ENCODE measurements around the gene BCL2L15. TPM values are rescaled to one million over a fixed set of nuclear protein-coding genes. Genes with fewer than 3 reads are reported as not detected.
A peak's percentile ranks its signal among the peaks of the same experiment; 100 is the strongest.

The BCL2L15 gene
- total RNA-seq, 1 donor = 1.6 TPM

- Histone ChIP-seq H3K27me3 (ENCODE audit: insufficient read depth, low read length) (no peaks in the 10 kb centered on the region), H3K4me3 (ENCODE audit: low read length) (no peak overlapping the region), H3K4me1 (ENCODE audit: insufficient read depth, low read length) (no peaks in the 10 kb centered on the region), H3K9me3 (ENCODE audit: low read depth, low read length) (no peaks in the 10 kb centered on the region)
Measured at GRCh38 chr1:113917400-113918082, 30.2 kb upstream of the BCL2L15 start.

GRCh38 chr1:113916974-113917373, 29.6 kb upstream of the BCL2L15 start:
- no peaks in the 10 kb centered on the region for H3K9me3 ChIP-seq (ENCODE audit: low read depth, low read length)
- H3K27me3 ChIP-seq (ENCODE audit: insufficient read depth, low read length) = no peaks in the 10 kb centered on the region
- no peaks in the 10 kb centered on the region for H3K4me1 ChIP-seq (ENCODE audit: insufficient read depth, low read length)
- no peak overlapping the region for H3K4me3 ChIP-seq (ENCODE audit: low read length)

GRCh38 chr1:113913887-113914664, 26.7 kb upstream of the BCL2L15 start:
- Histone ChIP-seq H3K27me3 (ENCODE audit: insufficient read depth, low read length) (no peaks in the 10 kb centered on the region), H3K4me1 (ENCODE audit: insufficient read depth, low read length) (no peaks in the 10 kb centered on the region), H3K4me3 (ENCODE audit: low read length) (no peak overlapping the region), H3K9me3 (ENCODE audit: low read depth, low read length) (no peaks in the 10 kb centered on the region)

- H3K4me3 ChIP-seq (ENCODE audit: low read length) = no peak overlapping the region
- no peaks in the 10 kb centered on the region for H3K4me1 ChIP-seq (ENCODE audit: insufficient read depth, low read length)
- H3K9me3 ChIP-seq (ENCODE audit: low read depth, low read length) = no peaks in the 10 kb centered on the region
- no peaks in the 10 kb centered on the region for H3K27me3 ChIP-seq (ENCODE audit: insufficient read depth, low read length)
Measured at GRCh38 chr1:113913312-113913668, 25.9 kb upstream of the BCL2L15 start.

GRCh38 chr1:113912594-113913311, 25.4 kb upstream of the BCL2L15 start:
- no peaks in the 10 kb centered on the region for H3K9me3 ChIP-seq (ENCODE audit: low read depth, low read length)
- no peaks in the 10 kb centered on the region for H3K4me1 ChIP-seq (ENCODE audit: insufficient read depth, low read length)
- no peaks in the 10 kb centered on the region for H3K27me3 ChIP-seq (ENCODE audit: insufficient read depth, low read length)
- H3K4me3 ChIP-seq (ENCODE audit: low read length) = no peak overlapping the region

GRCh38 chr1:113905435-113905861, 18.1 kb upstream of the BCL2L15 start:
- H3K4me3 ChIP-seq (ENCODE audit: low read length) = peak overlapping the region; percentile 66
- no peaks in the 10 kb centered on the region for H3K27me3 ChIP-seq (ENCODE audit: insufficient read depth, low read length)
- peaks cover 51% of the 10 kb centered on the region for H3K4me1 ChIP-seq (ENCODE audit: insufficient read depth, low read length)
- no peaks in the 10 kb centered on the region for H3K9me3 ChIP-seq (ENCODE audit: low read depth, low read length)

- peaks cover 51% of the 10 kb centered on the region for H3K4me1 ChIP-seq (ENCODE audit: insufficient read depth, low read length)
- no peaks in the 10 kb centered on the region for H3K9me3 ChIP-seq (ENCODE audit: low read depth, low read length)
Measured at GRCh38 chr1:113904674-113905434, 17.5 kb upstream of the BCL2L15 start, which contains the start of the genes AP4B1 and DCLRE1B. Gene AP4B1 (minus strand): TSS chr1:113904799. CDS start chr1:113904717, 82 bp downstream. Gene DCLRE1B (plus strand): TSS chr1:113905326. CDS start chr1:113905587, 261 bp downstream.

GRCh38 chr1:113904293-113904673, 16.9 kb upstream of the BCL2L15 start:
- H3K27me3 ChIP-seq (ENCODE audit: insufficient read depth, low read length) = no peaks in the 10 kb centered on the region
- no peaks in the 10 kb centered on the region for H3K9me3 ChIP-seq (ENCODE audit: low read depth, low read length)
- H3K4me1 ChIP-seq (ENCODE audit: insufficient read depth, low read length) = peaks cover 51% of the 10 kb centered on the region
- H3K4me3 ChIP-seq (ENCODE audit: low read length) = peak overlapping the region; percentile 66

More at GRCh38 chr1:113904674-113905434, 17.5 kb upstream of the BCL2L15 start, which contains the start of the genes AP4B1 and DCLRE1B:
- Histone ChIP-seq H3K27me3 (ENCODE audit: insufficient read depth, low read length) (no peaks in the 10 kb centered on the region), H3K4me3 (ENCODE audit: low read length) (peak within 1 kb of the TSS; percentile 66)

GRCh38 chr1:113903501-113904292, 16.3 kb upstream of the BCL2L15 start:
- Histone ChIP-seq H3K4me1 (ENCODE audit: insufficient read depth, low read length) (peaks cover 52% of the 10 kb centered on the region), H3K4me3 (ENCODE audit: low read length) (peak overlapping the region; percentile 66), H3K9me3 (ENCODE audit: low read depth, low read length) (no peaks in the 10 kb centered on the region)

GRCh38 chr1:113901191-113901590, 13.8 kb upstream of the BCL2L15 start:
- Histone ChIP-seq H3K27me3 (ENCODE audit: insufficient read depth, low read length) (no peaks in the 10 kb centered on the region), H3K9me3 (ENCODE audit: low read depth, low read length) (no peaks in the 10 kb centered on the region), H3K4me1 (ENCODE audit: insufficient read depth, low read length) (peaks cover 50% of the 10 kb centered on the region), H3K4me3 (ENCODE audit: low read length) (no peak overlapping the region)

More at GRCh38 chr1:113903501-113904292, 16.3 kb upstream of the BCL2L15 start:
- H3K27me3 ChIP-seq (ENCODE audit: insufficient read depth, low read length) = no peaks in the 10 kb centered on the region

- H3K4me1 ChIP-seq (ENCODE audit: insufficient read depth, low read length) = peaks cover 38% of the 10 kb centered on the region
- no peaks in the 10 kb centered on the region for H3K9me3 ChIP-seq (ENCODE audit: low read depth, low read length)
- no peaks in the 10 kb centered on the region for H3K27me3 ChIP-seq (ENCODE audit: insufficient read depth, low read length)
- H3K4me3 ChIP-seq (ENCODE audit: low read length) = no peak overlapping the region
Measured at GRCh38 chr1:113899111-113899510, 11.7 kb upstream of the BCL2L15 start.

- Histone ChIP-seq H3K9me3 (ENCODE audit: low read depth, low read length) (no peaks in the 10 kb centered on the region), H3K27me3 (ENCODE audit: insufficient read depth, low read length) (no peaks in the 10 kb centered on the region), H3K4me1 (ENCODE audit: insufficient read depth, low read length) (peaks cover 30% of the 10 kb centered on the region), H3K4me3 (ENCODE audit: low read length) (no peak overlapping the region)
Measured at GRCh38 chr1:113898241-113898814, 10.9 kb upstream of the BCL2L15 start.

- Histone ChIP-seq H3K27me3 (ENCODE audit: insufficient read depth, low read length) (no peaks in the 10 kb centered on the region), H3K4me1 (ENCODE audit: insufficient read depth, low read length) (peaks cover 8% of the 10 kb centered on the region), H3K9me3 (ENCODE audit: low read depth, low read length) (no peaks in the 10 kb centered on the region), H3K4me3 (ENCODE audit: low read length) (no peak overlapping the region)
Measured at GRCh38 chr1:113895961-113896360, 8.6 kb upstream of the BCL2L15 start.
